ENCODE data around the gene POR. TPM values are rescaled to one million over a fixed set of nuclear protein-coding genes. Genes with fewer than 3 reads are reported as not detected.

The POR gene
- total RNA-seq, 1 experiment from 2014 or later: 34.8 TPM

DNA sequence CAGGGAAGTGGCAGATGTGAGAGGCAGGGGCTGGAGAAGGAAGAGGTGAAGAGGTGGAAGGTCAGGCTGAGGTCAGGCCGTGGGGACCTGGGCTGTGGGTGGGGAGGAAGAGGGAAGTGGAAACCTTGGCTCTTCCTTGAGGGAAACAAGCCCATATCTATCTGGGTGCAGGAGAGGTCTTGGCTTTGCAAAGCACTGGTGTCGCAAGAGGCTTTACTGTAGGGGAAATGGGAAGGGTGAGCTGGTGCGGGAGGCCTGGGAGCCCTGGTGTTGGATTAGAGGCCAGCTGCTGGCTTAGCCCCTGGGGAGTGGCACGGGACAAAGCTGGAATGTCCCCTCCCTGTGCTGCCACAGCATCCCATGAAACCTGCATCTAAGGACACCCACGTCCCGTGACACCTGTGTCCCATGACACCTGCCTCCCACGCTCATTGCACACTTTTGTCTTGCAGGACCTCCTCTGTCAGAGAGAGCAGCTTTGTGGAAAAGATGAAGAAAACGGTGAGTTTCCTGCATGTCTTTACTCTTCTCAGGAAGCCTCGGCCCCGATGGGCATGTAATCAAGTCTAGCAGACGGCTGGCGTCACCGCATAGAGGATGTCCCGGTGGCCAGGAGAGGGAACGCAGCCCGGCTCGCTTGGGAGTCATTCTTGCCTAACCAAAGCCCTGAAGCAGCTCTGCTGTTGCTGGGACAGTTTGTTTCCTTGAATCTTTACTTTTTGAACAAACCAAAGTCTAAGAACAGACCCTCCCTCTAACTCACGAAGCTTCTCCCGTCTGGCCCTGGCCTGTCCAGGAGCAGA lies 57.2 kb downstream of the POR start:
- DNase-seq (ENCODE audit: low read depth): no peak

DNA sequence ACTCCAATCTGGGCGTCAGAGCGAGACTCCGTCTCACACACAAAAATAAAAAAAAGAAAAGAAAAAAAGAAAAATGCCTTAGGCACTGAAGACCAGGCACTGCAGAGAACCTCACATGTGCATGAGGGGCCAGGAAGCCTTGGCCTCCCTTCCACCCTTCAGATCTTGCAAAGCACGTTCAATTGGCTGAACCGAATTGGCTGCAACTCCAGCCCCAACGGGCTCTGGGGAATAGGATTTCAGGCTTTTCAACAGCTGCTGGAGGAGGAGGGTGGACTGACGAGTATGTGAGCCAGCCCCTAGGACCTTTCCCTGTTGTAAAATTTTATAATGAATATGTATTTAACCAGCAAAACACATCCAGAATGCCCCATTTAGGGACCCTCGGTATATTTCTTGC lies 62.8 kb downstream of the POR start:
- DNase-seq (ENCODE audit: low read depth): no peak

DNA sequence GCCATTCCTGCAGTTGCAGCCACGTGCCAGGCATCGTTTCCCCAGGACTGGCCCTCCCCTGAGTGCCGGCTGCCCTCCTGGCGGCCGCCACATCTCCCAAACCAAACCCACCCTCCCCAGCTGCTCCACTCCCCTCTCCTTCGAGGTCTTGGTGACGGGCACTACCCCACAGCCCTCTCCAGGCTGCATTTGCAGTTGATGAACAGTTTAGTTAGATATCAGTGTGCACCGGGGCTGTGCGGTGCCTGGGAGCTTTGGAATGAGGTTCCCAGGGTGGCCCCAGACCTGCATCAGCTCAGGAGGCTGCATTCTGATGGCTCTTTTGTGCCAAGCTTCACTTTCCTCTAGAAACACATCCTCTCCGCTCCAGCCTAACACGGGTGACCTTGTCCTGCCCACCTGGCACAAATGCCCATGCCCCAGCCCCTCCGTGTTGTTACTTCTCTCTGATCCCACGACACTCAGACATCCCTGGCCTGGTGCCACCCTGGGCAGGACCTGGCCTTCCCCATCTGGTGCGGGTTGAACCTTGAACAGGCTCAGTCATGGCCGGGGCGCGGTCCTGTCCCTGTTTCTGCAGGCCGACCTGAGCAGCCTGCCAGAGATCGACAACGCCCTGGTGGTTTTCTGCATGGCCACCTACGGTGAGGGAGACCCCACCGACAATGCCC lies 64.9 kb downstream of the POR start:
- no peak for DNase-seq (ENCODE audit: low read depth)

DNA sequence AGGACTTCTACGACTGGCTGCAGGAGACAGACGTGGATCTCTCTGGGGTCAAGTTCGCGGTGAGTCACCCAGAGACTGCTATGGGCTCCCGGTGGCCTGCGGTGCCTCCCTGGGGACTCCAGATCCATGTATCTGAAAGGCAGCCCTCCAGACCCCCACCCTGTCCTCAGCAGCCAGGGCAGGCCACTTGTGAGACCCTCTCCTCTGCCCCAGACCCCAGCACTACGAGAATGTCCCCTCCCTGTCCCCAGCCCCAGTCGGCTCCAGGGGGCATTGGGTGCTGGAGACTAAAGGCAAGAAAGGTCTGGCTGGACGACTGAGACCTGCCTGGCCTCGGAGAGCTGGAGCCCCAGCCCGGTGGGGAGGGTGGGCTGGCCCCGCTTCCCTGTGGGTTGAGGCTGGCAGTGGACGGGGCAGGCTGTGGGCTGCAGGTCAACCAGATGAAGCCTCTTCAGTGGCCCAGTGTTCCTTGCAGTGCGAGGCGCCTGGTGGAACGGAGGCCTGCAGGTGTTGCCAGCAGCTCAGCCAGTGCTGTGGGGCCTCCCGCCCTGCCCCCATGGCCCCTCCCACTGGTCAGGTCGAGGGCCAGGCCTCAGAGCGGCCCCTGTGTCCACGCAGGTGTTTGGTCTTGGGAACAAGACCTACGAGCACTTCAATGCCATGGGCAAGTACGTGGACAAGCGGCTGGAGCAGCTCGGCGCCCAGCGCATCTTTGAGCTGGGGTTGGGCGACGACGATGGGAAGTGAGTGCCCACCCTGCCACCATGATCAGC lies 65.7 kb downstream of the POR start:
- no peak for DNase-seq (ENCODE audit: low read depth)

DNA sequence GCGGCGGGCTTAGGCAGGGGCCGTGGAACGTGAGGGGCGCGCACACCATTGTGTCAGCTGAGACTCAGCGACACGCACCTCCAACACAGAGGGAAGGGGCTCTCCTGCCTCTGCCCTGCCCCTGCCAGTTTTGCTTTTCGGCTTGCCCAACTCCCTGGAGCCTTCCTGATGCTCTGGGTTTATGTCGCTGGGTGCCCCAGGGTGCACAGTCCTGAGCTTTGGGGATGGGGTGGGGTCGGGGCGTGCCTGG lies 66.2 kb downstream of the POR start:
- no peak for DNase-seq (ENCODE audit: low read depth)

DNA sequence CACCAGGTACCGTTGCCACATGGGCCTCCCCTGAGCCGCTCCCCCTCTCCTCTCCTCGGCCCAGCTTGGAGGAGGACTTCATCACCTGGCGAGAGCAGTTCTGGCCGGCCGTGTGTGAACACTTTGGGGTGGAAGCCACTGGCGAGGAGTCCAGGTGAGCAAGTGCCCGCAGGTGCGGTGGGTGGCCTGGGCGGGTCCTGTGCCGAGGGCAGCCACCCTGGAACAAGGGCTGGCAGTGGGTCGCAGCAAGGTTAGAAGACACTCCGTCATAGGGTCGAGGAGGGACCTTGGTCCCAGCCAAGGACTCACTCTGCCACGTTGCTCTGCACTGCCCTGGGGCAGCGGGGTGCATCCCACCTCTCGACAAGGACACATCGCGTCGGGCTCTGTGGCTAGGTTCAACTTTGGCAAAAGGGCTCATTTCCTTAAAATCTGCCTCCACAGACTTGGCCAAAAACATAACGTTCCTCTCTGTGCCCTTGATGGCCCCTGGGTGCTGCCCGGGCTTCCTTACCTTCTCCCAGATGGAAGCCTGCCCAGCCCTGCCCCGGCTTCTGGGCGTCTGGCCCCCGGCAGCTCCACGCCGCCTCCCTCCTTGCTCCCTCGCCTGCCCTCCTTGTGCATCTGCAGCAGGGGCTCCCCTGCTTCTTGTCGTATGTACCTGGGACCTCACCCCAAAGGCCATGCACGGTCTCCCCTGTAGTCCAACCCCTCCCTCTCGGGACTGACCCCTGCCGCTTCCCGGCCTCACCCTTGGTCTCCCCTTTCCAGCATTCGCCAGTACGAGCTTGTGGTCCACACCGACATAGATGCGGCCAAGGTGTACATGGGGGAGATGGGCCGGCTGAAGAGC lies 66.7 kb downstream of the POR start:
- no peak for DNase-seq (ENCODE audit: low read depth)

DNA sequence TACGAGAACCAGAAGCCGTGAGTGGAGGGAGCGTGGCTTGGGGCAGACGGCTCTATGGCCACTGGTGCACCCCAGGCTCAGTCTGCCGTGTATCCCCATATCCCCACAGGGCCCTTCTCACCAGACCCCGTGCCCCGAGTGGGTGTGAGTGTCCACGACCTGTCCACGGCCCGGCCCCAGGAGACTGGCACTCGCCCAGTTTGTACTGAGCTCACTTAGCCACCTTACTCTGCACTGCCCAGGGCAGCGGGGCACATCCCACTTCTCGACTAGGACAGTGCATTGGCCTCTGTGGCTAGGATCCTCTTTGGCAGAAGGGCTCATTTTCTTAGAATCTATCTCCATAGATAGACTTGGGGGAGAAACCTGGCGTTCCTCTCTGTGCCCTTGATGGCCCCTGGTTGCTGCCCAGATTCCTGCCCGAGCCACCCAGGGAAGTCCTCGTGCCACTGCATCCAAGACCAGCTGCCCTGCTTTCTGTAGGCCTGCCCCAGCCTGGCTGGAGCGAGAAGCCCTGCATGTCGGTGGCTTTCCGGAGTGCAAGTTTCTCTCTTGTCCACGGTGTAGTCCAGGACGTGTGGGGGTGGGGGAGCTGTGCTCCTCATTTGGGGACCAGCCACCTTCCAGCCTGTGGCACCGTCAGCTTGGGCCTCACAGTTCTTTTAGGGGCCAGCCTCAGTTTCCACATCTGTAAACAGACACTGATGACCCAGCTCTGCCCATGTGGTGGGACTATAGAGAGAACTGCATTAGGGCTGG lies 67.5 kb downstream of the POR start:
- DNase-seq (ENCODE audit: low read depth): no peak

DNA sequence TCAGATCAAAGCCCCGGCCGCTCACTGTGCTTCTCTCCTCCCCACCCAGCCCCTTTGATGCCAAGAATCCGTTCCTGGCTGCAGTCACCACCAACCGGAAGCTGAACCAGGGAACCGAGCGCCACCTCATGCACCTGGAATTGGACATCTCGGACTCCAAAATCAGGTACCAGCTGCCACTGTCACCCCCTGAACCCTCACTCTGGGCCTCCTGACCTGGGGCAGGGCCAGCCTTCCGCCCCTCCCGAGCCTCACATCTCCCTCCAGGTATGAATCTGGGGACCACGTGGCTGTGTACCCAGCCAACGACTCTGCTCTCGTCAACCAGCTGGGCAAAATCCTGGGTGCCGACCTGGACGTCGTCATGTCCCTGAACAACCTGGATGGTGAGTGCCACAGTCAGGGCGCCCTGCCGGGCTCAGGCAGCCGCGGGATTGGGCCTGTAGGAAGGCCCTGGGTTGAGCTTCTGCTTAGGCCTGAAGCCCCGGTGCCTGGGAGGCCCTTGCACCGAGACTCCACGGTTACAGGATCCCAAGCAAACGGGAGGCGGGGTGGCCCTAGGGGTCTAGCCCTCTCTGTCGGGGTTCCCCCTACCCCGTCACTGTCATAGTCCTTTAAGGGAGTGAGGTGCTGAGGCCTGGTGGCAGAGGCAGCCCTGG lies 68.6 kb downstream of the POR start:
- no peak for DNase-seq (ENCODE audit: low read depth)

DNA sequence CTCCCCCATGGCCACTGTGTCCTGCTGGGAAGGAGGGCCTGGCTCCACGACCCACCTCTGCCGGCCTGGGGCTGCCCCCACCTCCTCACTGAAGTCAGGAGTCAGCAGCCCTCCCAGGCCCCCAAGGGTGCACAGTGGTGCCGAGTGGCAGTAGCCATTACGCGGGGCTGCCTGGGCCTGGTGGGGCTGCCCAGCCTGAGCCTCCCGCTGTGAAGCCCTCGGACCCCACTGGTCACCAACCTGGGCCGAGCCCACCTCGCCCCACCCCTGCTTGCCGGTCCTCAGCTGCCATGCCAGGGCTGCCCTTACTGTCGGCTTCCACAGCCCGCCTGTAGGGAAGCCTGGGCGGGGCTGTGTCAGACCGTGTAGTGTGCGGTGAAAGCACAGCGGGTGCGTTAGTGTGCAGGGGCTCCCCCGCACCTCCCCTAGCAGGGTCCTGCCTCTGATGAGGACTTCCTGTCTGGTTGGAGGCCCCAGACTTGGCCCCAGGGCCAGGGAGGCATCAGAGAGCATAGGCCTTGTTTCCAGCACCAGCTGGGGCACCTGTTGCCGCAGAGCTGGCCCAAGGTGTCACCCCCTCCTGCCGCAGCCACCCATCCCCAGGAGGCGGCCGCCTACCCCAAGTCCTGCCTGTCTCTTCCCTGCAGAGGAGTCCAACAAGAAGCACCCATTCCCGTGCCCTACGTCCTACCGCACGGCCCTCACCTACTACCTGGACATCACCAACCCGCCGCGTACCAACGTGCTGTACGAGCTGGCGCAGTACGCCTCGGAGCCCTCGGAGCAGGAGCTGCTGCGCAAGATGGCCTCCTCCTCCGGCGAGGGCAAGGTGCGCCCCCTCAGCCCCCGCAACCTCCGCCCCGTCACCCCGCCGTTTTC lies 69.4 kb downstream of the POR start:
- no peak for DNase-seq (ENCODE audit: low read depth)

DNA sequence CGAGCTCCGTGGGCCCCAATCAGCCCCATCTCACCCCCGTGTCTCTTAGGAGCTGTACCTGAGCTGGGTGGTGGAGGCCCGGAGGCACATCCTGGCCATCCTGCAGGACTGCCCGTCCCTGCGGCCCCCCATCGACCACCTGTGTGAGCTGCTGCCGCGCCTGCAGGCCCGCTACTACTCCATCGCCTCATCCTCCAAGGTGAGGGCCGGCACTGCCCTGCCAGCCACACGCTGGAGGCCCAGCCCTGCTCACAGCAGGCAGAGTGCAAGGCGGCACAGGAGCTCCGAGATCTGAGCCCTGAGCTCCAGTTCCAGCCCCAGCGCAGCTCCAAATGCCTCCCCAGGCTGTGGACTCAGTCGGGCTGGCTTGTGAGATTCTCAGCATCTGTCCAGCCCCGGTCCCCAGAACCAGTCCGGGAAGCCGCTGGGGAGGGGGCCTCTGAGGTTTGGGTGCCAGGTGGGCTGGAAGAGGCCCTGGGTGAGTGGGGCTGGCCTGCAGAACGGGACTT lies 70.1 kb downstream of the POR start:
- DNase-seq (ENCODE audit: low read depth): no peak

DNA sequence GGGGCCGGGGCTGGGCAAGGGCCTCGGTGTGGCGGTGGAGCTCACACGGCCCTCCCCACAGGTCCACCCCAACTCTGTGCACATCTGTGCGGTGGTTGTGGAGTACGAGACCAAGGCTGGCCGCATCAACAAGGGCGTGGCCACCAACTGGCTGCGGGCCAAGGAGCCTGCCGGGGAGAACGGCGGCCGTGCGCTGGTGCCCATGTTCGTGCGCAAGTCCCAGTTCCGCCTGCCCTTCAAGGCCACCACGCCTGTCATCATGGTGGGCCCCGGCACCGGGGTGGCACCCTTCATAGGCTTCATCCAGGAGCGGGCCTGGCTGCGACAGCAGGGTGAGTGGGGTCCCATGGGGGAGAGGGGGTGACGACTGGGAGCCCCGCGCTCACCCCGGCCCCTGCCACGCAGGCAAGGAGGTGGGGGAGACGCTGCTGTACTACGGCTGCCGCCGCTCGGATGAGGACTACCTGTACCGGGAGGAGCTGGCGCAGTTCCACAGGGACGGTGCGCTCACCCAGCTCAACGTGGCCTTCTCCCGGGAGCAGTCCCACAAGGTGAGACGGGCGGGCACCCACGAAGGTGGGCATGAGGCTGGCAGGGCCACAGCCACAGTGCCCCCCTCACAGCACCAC lies 70.7 kb downstream of the POR start:
- no peak for DNase-seq (ENCODE audit: low read depth)

DNA sequence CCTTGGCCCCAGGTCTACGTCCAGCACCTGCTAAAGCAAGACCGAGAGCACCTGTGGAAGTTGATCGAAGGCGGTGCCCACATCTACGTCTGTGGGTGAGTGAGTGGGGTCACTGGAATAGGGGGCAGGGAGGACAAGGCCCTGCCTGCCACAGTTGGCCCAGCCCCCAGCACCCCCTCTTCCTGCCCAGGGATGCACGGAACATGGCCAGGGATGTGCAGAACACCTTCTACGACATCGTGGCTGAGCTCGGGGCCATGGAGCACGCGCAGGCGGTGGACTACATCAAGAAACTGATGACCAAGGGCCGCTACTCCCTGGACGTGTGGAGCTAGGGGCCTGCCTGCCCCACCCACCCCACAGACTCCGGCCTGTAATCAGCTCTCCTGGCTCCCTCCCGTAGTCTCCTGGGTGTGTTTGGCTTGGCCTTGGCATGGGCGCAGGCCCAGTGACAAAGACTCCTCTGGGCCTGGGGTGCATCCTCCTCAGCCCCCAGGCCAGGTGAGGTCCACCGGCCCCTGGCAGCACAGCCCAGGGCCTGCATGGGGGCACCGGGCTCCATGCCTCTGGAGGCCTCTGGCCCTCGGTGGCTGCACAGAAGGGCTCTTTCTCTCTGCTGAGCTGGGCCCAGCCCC lies 71.3 kb downstream of the POR start:
- DNase-seq (ENCODE audit: low read depth): no peak

DNA sequence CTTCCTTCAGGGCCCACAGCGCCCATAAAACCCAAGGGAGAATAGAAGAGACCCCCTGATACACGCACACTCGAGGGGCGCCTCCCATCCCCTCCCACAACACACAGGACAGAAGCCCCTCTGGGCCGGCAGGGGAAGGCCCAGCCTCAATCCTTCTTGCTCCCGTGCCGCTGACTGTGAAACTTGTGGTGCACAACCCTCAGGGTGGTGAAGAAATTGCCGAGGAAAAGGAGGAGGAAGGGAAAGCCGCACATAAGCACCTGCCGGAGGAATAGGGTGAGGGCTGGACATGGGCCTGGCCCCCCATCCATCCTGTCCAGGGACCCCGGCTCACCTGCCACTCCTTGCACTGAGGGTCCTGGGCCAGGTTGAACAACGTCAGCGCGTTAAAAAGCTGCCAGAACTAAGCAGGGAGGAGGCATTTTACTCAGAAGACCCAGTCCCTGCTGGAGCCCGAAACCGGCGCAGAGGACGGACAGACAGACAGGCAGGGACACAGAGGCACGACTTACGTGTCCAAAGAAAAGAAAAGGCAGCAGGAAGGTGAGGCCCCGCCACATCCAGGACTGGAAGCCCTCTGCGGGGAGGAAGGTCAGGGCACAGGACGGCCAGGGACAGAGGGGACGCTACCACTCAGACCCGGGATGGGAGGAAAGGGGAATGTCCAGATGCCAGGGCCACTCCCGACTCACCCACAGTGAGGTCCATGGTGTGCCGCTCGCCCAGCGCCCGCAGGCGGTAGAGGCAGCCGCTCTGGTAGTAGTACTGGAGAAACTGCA lies 72.3 kb downstream of the POR start:
- no peak for DNase-seq (ENCODE audit: low read depth)

DNA sequence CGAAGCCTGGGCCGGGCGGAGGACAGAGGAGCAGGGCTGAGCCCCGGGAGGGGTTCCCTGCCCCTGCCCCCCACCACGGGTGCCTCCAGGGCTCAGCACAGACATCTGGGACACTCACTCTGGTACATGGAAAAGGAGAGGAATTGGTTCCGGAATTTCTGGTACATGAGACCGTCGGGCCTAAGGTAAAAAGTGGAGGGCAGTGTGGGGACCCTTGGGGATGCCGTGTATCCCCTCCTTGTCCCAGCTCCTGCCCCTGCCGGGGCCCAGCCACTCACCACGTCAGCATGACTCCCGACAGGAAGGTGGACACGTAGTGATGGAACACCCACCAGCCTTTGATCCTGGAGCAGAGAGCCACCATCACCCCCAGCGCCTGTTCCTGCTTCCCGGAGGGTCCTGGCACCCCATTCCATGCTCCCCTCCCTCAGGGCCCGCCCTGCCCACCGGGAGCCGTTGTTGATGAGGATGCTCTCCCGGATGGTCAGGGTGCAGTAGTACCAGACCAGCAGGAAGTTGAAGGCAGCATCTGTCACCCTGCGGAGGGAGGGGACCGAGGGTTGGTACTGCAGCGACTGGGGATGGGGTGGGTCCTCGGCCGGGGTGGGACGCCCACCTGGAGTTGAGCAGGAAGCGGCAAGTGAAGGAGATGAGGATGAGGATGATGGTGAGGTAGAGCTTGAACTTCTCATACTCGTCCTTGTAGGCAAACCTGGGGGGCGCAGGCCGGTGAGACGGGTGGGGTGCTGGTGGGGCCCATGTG lies 73.0 kb downstream of the POR start:
- no peak for DNase-seq (ENCODE audit: low read depth)

DNA sequence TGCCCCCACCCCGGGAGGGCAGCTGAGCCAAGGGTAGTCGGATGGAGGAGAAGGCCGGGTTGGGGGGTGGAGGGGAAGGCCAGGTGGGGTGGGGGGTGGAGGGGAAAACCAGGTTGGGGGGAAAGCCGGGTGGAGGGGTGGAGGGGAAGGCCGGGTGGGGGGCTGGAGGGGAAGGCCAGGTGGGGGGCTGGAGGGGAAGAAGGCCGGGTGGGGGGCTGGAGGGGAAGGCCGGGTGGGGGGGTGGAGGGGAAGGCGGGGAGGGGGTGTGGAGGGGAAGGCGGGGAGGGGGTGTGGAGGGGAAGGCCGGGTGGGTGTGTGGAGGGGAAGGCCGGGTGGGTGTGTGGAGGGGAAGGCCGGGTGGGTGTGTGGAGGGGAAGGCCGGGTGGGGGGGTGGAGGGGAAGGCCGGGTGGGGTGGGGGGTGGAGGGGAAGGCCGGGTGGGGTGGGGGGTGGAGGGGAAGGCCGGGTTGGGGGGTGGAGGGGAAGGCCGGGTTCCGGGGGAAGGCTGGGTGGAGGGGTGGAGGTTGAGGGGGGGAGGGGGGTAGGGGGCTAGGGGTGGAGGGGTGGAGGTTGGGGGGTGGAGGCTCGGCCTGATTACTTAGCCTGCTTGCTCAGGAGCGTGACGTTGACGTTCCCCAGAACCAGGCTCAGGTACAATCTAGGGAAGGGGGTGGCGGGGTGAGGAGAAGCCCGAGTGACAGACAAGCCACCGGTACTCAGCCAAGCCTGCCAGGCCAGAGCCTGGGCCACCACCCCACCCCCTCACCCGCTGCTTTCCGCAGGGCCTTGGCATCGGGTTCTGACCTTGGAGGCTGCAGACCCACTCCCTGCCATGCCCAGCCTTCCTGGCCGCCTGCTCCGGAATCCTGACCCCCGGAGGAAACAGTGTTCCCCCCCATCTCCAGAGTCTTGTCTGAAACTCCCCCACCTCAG lies 73.9 kb downstream of the POR start:
- DNase-seq (ENCODE audit: low read depth): no peak
